ENCODE results near the gene PRKG1. TPM values are rescaled to one million over a fixed set of nuclear protein-coding genes. Genes with fewer than 3 reads are reported as not detected.

The PRKG1 gene
- total and polyA plus RNA-seq, 4 donors, result 26.2 to 199 (median 94.1) TPM

DNA sequence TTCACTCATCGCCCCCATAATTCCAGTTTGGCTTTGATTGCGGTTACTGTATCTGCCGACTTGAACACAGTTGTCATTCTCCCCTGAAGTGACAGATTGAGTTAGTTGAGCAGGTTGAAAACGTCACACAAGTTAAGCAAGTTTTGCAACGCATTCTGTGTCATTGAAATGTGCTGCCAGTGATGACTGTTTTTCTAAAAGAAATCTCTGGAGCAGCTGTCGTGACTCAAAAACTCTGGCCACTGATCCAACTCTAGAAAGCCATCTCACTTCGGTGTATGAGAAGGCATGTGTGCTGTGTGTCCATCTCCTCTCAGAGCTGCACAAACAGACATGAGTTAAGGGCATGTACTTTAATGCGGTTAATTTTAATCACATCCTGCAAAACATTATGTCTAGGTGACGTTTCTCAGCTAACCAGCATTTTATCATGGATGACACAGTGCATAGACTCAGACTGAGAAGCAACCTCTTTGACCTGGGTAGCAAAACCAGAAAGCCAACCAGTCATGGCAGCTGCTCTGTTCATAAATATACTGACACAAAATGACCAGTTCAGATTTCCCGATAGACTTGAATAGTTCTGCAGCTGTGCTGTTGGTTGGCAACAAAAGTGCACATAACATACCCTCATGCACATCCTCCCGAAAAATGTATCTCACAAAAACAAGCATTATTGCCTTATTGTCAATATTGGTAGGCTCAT lies 555.8 kb downstream of the PRKG1 start:
- peaks cover 9% of the 10 kb centered on the region in 2 donors for H3K4me1 ChIP-seq (ENCODE audit: control insufficient read depth in 1 of 2, insufficient read depth in 2 of 2, low read length in 2 of 2)
- H3K4me3 ChIP-seq (ENCODE audit: low read length in 2 of 2), result no peak overlapping the region
- ATAC-seq (ENCODE audit: low FRiP score) (peak; percentile 33), DNase-seq (no peak)
- no peaks in the 10 kb centered on the region for H3K27me3 ChIP-seq (ENCODE audit: control insufficient read depth in 1 of 2, insufficient read depth in 2 of 2, low read length in 1 of 2)
- intact Hi-C loops (cut with DNase I), result no loop called here
- H3K36me3 ChIP-seq (ENCODE audit: control insufficient read depth in 1 of 2, insufficient read depth in 2 of 2, low read length in 1 of 2), result no peaks in the 10 kb centered on the region
- no peak overlapping the region for H3K27ac ChIP-seq (ENCODE audit: low read depth in 1 of 2, low read length in 2 of 2)
- no peaks in the 10 kb centered on the region for H3K9me3 ChIP-seq (ENCODE audit: control insufficient read depth, low read length)
- 43 to 51% methylated on average over 11 of the region's 11 CpGs for WGBS, 2 donors

DNA sequence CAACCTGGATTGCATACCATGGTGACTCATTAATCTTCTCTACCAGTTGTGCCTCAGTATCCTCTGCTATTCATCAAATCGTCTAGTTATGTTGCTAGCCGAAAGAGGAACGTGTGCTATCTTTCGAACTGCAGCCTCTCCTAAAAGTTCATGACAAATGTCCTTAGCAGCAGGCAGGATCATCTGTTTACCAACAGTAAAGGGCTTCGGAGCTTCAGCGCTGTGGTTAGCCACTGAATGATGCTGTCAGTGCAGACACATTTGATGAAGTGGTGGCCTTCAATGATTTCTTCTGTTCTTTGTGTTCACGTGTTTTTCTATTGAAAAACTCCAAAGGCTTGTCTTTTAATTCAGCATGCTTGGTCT lies 556.3 kb downstream of the PRKG1 start:
- Histone ChIP-seq H3K36me3 (ENCODE audit: control insufficient read depth in 1 of 2, insufficient read depth in 2 of 2, low read length in 1 of 2) (no peaks in the 10 kb centered on the region), H3K27me3 (ENCODE audit: control insufficient read depth in 1 of 2, insufficient read depth in 2 of 2, low read length in 1 of 2) (no peaks in the 10 kb centered on the region), H3K4me1 (ENCODE audit: control insufficient read depth in 1 of 2, insufficient read depth in 2 of 2, low read length in 2 of 2) (peaks cover 7 to 9% of the 10 kb centered on the region in 2 donors), H3K27ac (ENCODE audit: low read depth in 1 of 2, low read length in 2 of 2) (no peak overlapping the region), H3K9me3 (ENCODE audit: control insufficient read depth, low read length) (no peaks in the 10 kb centered on the region), H3K4me3 (ENCODE audit: low read length in 2 of 2) (no peak overlapping the region)
- ATAC-seq (ENCODE audit: low FRiP score), result no peak
- intact Hi-C loops (cut with DNase I), result no loop called here
- no peak for DNase-seq
- 85 to 93% methylated on average over 7 of the region's 7 CpGs for WGBS, 2 donors

DNA sequence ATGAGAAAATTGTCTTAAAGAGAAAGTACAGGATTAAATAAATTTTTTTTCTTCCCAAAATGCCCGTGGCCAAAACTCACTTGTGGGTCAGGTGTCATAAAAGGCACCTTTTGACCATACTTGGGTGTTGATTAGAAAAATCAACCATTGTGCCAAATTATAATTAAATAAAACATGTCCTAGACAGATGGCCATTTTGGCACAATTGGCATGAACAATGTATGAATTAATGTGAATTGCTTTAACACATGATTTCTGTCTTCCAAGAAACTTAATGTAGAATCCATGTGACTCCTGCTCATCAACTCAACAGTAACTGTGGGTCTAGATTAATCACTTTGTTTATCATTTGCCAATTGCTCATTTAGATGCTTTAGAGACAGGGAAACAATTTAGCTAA lies 561.1 kb downstream of the PRKG1 start:
- Histone ChIP-seq H3K9me3 (ENCODE audit: control insufficient read depth, low read length) (no peaks in the 10 kb centered on the region), H3K4me1 (ENCODE audit: control insufficient read depth in 1 of 2, insufficient read depth in 2 of 2, low read length in 2 of 2) (peaks cover 6 to 7% of the 10 kb centered on the region in 2 donors), H3K27me3 (ENCODE audit: control insufficient read depth in 1 of 2, insufficient read depth in 2 of 2, low read length in 1 of 2) (no peaks in the 10 kb centered on the region), H3K27ac (ENCODE audit: low read depth in 1 of 2, low read length in 2 of 2) (no peak overlapping the region), H3K36me3 (ENCODE audit: control insufficient read depth in 1 of 2, insufficient read depth in 2 of 2, low read length in 1 of 2) (no peaks in the 10 kb centered on the region), H3K4me3 (ENCODE audit: low read length in 2 of 2) (no peak overlapping the region)
- ATAC-seq (ENCODE audit: low FRiP score) (no peak), DNase-seq (no peak)
- 96 to 97% methylated on average over 1 of the region's 1 CpG for WGBS, 2 donors
- intact Hi-C loops (cut with DNase I), result no loop called here

DNA sequence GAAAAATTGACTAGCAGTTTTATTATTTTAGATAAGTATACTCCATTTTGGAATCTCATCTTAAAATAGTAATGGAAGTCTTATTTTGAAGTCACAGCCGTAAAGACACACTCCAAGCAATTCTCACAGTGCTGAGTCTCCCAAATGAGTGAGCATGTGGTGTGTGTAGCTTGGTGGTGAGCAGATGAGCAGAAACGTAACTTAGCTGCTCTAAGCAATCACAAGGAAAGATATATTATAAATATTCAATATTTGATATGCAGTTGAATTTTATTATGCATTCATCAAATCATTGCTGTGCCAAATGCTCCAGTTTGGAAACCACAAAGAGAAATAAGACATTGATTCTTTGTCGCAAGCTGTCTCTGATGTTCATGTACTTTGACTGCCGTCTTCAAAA lies 563.9 kb downstream of the PRKG1 start:
- no peaks in the 10 kb centered on the region for H3K27me3 ChIP-seq (ENCODE audit: control insufficient read depth in 1 of 2, insufficient read depth in 2 of 2, low read length in 1 of 2)
- H3K4me3 ChIP-seq (ENCODE audit: low read length in 2 of 2), result no peak overlapping the region
- 93 to 95% methylated on average over 4 of the region's 4 CpGs for WGBS, 2 donors
- no peaks in the 10 kb centered on the region for H3K9me3 ChIP-seq (ENCODE audit: control insufficient read depth, low read length)
- no peaks in the 10 kb centered on the region for H3K36me3 ChIP-seq (ENCODE audit: control insufficient read depth in 1 of 2, insufficient read depth in 2 of 2, low read length in 1 of 2)
- intact Hi-C loops (cut with DNase I), result no loop called here
- H3K4me1 ChIP-seq (ENCODE audit: control insufficient read depth in 1 of 2, insufficient read depth in 2 of 2, low read length in 2 of 2), result peaks cover 0 to 7% of the 10 kb centered on the region in 2 donors
- DNase-seq (no peak), ATAC-seq (ENCODE audit: low FRiP score) (no peak)
- no peak overlapping the region for H3K27ac ChIP-seq (ENCODE audit: low read depth in 1 of 2, low read length in 2 of 2)

DNA sequence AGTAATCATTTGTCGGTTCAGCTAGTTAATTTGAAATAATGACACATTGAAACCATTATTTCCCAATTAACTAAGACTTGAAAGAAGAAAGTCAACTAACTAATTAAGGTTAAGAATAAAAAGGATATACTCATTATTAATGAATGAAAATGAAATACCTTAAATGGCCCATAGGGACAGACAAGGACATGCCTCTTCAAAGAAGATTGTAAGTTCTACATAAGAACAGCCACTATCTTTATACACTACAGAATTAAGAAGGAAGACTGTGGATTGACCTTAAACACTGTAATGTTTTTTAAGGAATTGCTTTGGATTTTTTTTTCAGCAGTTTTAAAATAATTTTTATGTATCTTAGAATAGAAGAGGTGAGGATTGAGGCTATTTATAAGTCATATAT lies 564.5 kb downstream of the PRKG1 start:
- intact Hi-C loops (cut with DNase I), result no loop called here
- Histone ChIP-seq H3K4me1 (ENCODE audit: control insufficient read depth in 1 of 2, insufficient read depth in 2 of 2, low read length in 2 of 2) (peaks cover 0 to 4% of the 10 kb centered on the region in 2 donors), H3K36me3 (ENCODE audit: control insufficient read depth in 1 of 2, insufficient read depth in 2 of 2, low read length in 1 of 2) (no peaks in the 10 kb centered on the region), H3K27me3 (ENCODE audit: control insufficient read depth in 1 of 2, insufficient read depth in 2 of 2, low read length in 1 of 2) (no peaks in the 10 kb centered on the region), H3K27ac (ENCODE audit: low read depth in 1 of 2, low read length in 2 of 2) (no peak overlapping the region), H3K4me3 (ENCODE audit: low read length in 2 of 2) (no peak overlapping the region), H3K9me3 (ENCODE audit: control insufficient read depth, low read length) (no peaks in the 10 kb centered on the region)
- ATAC-seq (ENCODE audit: low FRiP score) (no peak), DNase-seq (no peak)
- WGBS, 2 donors, result 97 to 99% methylated on average over 1 of the region's 1 CpG

DNA sequence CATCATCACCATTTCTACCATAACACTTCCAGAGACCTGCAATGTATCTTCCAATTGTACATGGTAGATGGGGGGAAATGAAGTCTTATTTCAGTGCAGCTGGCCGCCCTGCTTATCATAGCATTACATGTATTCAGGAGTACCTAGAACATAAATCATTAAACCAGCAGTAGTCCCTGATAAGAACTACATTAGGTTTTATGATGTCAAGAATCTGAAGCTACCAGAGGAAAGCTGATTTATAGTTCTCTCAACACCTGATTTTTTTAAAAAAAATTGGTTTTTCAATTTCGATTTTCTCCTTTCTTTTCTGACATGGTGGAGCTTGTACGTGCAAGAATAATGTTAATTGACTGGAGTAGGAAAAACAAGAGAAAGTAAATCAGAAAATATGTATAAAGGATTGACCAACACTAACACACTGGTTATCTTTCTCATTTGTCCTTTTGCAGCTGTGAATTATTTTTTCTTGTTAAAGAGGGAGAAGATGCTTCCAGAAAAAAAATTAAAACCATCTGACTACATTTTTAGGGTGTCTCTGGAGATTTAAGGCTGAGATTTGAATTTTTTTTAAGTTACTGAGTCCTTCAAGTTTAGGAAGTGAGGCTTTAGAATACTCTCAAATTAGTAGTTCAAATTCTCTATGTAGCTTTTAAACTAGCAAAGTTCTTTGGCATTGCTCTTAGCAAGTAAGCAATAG lies 566.0 kb downstream of the PRKG1 start:
- Histone ChIP-seq H3K4me3 (ENCODE audit: low read length in 2 of 2) (no peak overlapping the region), H3K4me1 (ENCODE audit: control insufficient read depth in 1 of 2, insufficient read depth in 2 of 2, low read length in 2 of 2) (peaks cover 0 to 4% of the 10 kb centered on the region in 2 donors), H3K9me3 (ENCODE audit: control insufficient read depth, low read length) (no peaks in the 10 kb centered on the region), H3K27ac (ENCODE audit: low read depth in 1 of 2, low read length in 2 of 2) (no peak overlapping the region), H3K27me3 (ENCODE audit: control insufficient read depth in 1 of 2, insufficient read depth in 2 of 2, low read length in 1 of 2) (no peaks in the 10 kb centered on the region), H3K36me3 (ENCODE audit: control insufficient read depth in 1 of 2, insufficient read depth in 2 of 2, low read length in 1 of 2) (no peaks in the 10 kb centered on the region)
- ATAC-seq (ENCODE audit: low FRiP score) (no peak), DNase-seq (no peak)
- intact Hi-C loops (cut with DNase I), result no loop called here
- 91 to 96% methylated on average over 3 of the region's 3 CpGs for WGBS, 2 donors

DNA sequence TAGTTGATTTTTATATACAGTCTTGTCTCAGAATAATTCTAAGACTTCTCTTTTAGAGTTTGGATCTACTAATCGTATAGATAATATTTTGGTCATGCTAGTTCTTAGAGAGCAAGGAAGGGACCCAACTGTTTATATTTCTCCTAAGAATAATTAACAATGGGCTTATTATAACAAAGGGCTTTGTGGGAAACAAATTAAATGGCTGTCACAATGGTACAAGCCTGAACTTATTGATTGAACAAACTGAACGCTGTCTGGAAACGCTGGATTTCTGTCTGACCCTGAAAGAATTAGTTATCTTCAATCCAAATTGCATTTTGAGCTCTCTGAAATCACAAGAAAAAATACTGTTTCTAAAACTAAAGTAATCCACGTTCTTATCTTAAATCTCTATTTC lies 568.3 kb downstream of the PRKG1 start:
- peak overlapping the region in 1 of 2 donors; percentile 5 for H3K27ac ChIP-seq (ENCODE audit: low read depth in 1 of 2, low read length in 2 of 2)
- H3K4me3 ChIP-seq (ENCODE audit: low read length in 2 of 2), result no peak overlapping the region
- intact Hi-C loops (cut with DNase I), result no loop called here
- ATAC-seq (ENCODE audit: low FRiP score), result no peak
- H3K27me3 ChIP-seq (ENCODE audit: control insufficient read depth in 1 of 2, insufficient read depth in 2 of 2, low read length in 1 of 2), result no peaks in the 10 kb centered on the region
- peaks cover 0 to 4% of the 10 kb centered on the region in 2 donors for H3K4me1 ChIP-seq (ENCODE audit: control insufficient read depth in 1 of 2, insufficient read depth in 2 of 2, low read length in 2 of 2)
- no peaks in the 10 kb centered on the region for H3K9me3 ChIP-seq (ENCODE audit: control insufficient read depth, low read length)
- no peaks in the 10 kb centered on the region for H3K36me3 ChIP-seq (ENCODE audit: control insufficient read depth in 1 of 2, insufficient read depth in 2 of 2, low read length in 1 of 2)
- no peak for DNase-seq
- 24 to 28% methylated on average over 4 of the region's 4 CpGs for WGBS, 2 donors

DNA sequence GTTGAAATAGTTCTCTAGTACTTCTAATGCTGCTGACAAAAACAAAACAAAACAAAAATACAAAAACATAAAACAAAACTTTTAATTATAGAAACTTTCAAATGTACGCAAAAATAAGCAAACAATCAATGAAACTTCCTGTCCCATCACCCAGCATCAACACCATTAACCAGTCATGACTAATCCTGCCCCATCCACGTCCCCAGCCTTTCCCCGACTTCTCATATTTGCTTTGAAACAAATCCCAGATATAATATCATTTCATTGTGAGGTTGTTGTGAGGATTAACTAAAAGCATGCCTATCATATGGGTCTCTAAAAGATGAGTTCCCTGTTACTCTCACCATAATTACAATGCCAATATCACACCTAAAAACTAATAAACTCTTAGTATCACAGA lies 569.4 kb downstream of the PRKG1 start:
- ATAC-seq (ENCODE audit: low FRiP score), result no peak
- no peak for DNase-seq
- H3K27ac ChIP-seq (ENCODE audit: low read depth in 1 of 2, low read length in 2 of 2), result no peak overlapping the region
- 6 to 10% methylated on average over 3 of the region's 3 CpGs for WGBS, 2 donors
- intact Hi-C loops (cut with DNase I), result no loop called here
- no peak overlapping the region for H3K4me3 ChIP-seq (ENCODE audit: low read length in 2 of 2)
- peaks cover 0 to 4% of the 10 kb centered on the region in 2 donors for H3K4me1 ChIP-seq (ENCODE audit: control insufficient read depth in 1 of 2, insufficient read depth in 2 of 2, low read length in 2 of 2)
- no peaks in the 10 kb centered on the region for H3K27me3 ChIP-seq (ENCODE audit: control insufficient read depth in 1 of 2, insufficient read depth in 2 of 2, low read length in 1 of 2)
- no peaks in the 10 kb centered on the region for H3K36me3 ChIP-seq (ENCODE audit: control insufficient read depth in 1 of 2, insufficient read depth in 2 of 2, low read length in 1 of 2)
- H3K9me3 ChIP-seq (ENCODE audit: control insufficient read depth, low read length), result no peaks in the 10 kb centered on the region

DNA sequence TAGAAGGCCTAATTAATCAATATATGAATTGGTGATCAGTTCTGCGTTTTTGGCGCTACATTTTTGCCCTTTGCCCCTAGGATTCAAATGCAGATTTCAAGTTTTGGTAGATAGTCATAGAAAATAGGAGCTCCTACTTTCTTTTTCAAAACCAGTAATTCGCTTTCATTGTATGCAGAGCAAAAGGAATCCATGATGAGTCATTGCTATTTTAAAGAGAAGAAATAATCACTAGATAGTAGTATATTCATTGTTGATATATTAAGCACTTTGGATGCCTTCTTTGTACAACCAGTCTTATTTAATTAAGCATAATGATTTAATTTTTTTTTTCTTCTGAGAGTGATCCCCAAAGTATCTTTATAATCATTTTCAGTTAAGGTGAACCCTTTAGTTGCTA lies 574.8 kb downstream of the PRKG1 start:
- peaks cover 0 to 4% of the 10 kb centered on the region in 2 donors for H3K4me1 ChIP-seq (ENCODE audit: control insufficient read depth in 1 of 2, insufficient read depth in 2 of 2, low read length in 2 of 2)
- no peak overlapping the region for H3K4me3 ChIP-seq (ENCODE audit: low read length in 2 of 2)
- DNase-seq (no peak), ATAC-seq (ENCODE audit: low FRiP score) (no peak)
- WGBS, 2 donors, result 96% methylated on average over 3 of the region's 3 CpGs
- no peaks in the 10 kb centered on the region for H3K9me3 ChIP-seq (ENCODE audit: control insufficient read depth, low read length)
- intact Hi-C loops (cut with DNase I), result no loop called here
- no peak overlapping the region for H3K27ac ChIP-seq (ENCODE audit: low read depth in 1 of 2, low read length in 2 of 2)
- no peaks in the 10 kb centered on the region for H3K36me3 ChIP-seq (ENCODE audit: control insufficient read depth in 1 of 2, insufficient read depth in 2 of 2, low read length in 1 of 2)
- H3K27me3 ChIP-seq (ENCODE audit: control insufficient read depth in 1 of 2, insufficient read depth in 2 of 2, low read length in 1 of 2), result no peaks in the 10 kb centered on the region
